GM21515 (cell line): ENCODE results near the gene PCNX3.
"Not testable (repeated sequence)": the region's sequence is repeated elsewhere in the genome, so short reads cannot be mapped to it uniquely, and the experiment has no call there.

Experiments used
- ATAC-seq: cut with Tn5 transposase; IDR thresholded peaks from one replicate; pipeline ENCODE4 v1.9.1; 2021; ENCODE audit not compliant: unreplicated experiment

The PCNX3 gene

DNA sequence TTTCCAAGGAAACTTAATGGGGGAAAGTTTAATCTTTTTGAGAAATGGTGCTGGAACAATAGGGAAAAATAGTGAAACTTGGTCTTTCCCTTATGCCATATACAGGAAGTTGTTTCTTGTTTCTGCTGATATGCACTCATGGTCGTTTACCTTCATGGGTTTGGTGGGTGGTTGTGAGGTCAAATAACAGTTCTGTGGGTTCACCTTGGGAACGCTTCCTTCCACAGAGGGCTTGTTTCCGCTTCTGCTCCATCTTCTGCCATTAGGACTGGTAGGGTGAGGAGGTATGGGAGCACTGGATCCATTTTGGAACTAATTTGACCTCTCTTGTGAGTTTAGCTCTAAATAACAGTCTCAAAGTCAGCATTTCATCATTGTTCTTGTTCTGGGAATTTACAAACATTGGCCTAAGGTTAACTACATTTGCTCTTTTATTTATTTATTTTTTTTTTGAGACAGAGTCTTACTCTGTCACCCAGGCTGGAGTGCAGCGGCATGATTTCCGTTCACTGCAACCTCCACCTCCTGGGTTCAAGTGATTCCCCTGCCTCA is 64.7 kb downstream of the PCNX3 start:
- no peak for ATAC-seq

DNA sequence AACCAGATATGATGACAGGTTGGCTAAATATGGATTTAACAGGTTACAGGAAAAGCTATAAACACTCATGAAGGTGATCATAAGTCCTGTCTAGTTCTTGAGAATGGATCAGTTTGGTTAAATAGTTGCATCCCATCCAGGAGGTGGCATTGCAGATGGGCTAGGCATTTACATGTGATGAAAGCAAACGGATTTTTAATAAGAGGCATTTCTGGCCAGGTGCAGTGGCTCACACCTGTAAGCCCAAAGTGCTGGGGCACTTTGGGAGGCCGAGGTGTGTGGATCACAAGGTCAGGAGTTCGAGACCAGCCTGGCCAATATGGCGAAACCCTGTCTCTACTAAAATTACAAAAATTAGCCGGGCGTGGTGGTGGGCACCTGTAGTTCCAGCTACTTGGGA is 67.9 kb downstream of the PCNX3 start:
- ATAC-seq, result not testable (repeated sequence)

DNA sequence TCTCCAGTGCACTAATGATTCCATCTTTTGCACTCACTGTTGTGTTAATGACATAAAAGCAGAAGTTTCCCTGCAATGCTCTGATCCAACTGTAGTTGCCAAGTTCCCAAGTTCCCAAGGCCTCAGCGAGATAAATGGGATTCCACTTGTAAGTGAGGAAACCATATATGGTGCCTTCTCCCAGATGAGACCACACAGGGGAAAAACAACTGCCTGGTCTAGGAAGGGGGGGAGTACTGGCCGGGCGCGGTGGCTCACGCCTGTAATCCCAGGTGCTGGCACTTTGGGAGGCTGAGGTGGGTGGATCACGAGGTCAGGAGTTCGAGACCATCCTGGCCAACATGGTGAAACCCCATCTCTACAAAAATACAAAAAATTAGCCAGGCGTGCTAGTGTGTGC is 70.4 kb downstream of the PCNX3 start:
- ATAC-seq, result no peak
